SK-N-SH (cell line): ENCODE data around the gene SCN1B. TPM values are rescaled to one million over a fixed set of nuclear protein-coding genes. Genes with fewer than 3 reads are reported as not detected.

Experiments
- CTCF ChIA-PET: fragments of 300-600, 350-600 bp; formaldehyde crosslinking; extraction: SDS; loops from one replicate; lab custom pipeline; 2021; lab: Yijun Ruan, JAX
- POLR2A ChIA-PET: fragments of 350-600 bp; sonication (Branson Sonifier 250); formaldehyde crosslinking; extraction: SDS; loops from one replicate; lab custom pipeline; 2020; ENCODE audit warnings: antibody characterized with exemption, inconsistent platforms; lab: Yijun Ruan, JAX
- DNase-seq: peaks from one replicate; pipeline ENCODE4 v3.0.0; 2012
- H2AFZ ChIP-seq: fragments of 200-600 bp; sonication (generic); 2 replicates; pipeline ENCODE4 v1.8.1; 2016; ENCODE audit warnings: antibody characterized with exemption, mild to moderate bottlenecking, low read depth
- H3F3A ChIP-seq: fragments of 200-600 bp; sonication (generic); replicated peaks from 2 replicates; pipeline ENCODE3; 2016; ENCODE audit warnings: antibody characterized with exemption, mild to moderate bottlenecking; ENCODE audit not compliant: insufficient read depth
- H3K27ac ChIP-seq, 2 experiments: fragments of 200-500 bp in 1 of 2; fragments of 200-600 bp in 1 of 2; sonication (Bioruptor generic) in 1 of 2; sonication (generic), shearing (Covaris generic) in 1 of 2; 2 replicates each; pipeline versions ENCODE4 v1.5.1 to v1.6.1; 2014 to 2016; ENCODE audit warnings: low read depth in 2 of 2, inconsistent platforms in 1 of 2, low read length in 1 of 2, mild to moderate bottlenecking in 1 of 2, mixed read lengths in 1 of 2
- H3K27me3 ChIP-seq: fragments of 200-600 bp; sonication (generic), shearing (Covaris generic); 2 replicates; pipeline ENCODE4 v1.6.1; 2016; ENCODE audit warnings: mixed run types; ENCODE audit not compliant: insufficient read depth
- H3K36me3 ChIP-seq, 2 experiments: fragments of 200-500 bp in 1 of 2; fragments of 200-600 bp in 1 of 2; sonication (Bioruptor generic) in 1 of 2; sonication (generic) in 1 of 2; replicated peaks in 1 of 2; 2 replicates each; pipeline versions ENCODE3 to v1.5.1; 2014 to 2016; ENCODE audit warnings: low read length in 1 of 2, mild to moderate bottlenecking in 1 of 2; ENCODE audit not compliant: insufficient read depth in 2 of 2, control insufficient read depth in 1 of 2
- H3K4me1 ChIP-seq, 2 experiments: fragments of 200-500 bp in 1 of 2; fragments of 200-600 bp in 1 of 2; sonication (Bioruptor generic) in 1 of 2; sonication (generic), shearing (Covaris generic) in 1 of 2; 2 replicates each; pipeline versions ENCODE4 v1.5.1 to v1.6.1; 2014 to 2016; ENCODE audit warnings: low read depth in 1 of 2, low read length in 1 of 2, mixed run types in 1 of 2; ENCODE audit not compliant: insufficient read depth in 2 of 2, control insufficient read depth in 1 of 2
- H3K4me2 ChIP-seq: fragments of 200-600 bp; sonication (generic), shearing (Covaris generic); 2 replicates; pipeline ENCODE4 v1.6.1; 2017; ENCODE audit warnings: mixed run types
- H3K4me3 ChIP-seq, 2 experiments: fragments of 200-500 bp in 1 of 2; fragments of 200-600 bp in 1 of 2; sonication (Bioruptor generic) in 1 of 2; sonication (generic), shearing (Covaris generic) in 1 of 2; 2 replicates each; pipeline versions ENCODE4 v1.5.1 to v1.8.1; 2014 to 2016; ENCODE audit warnings: low read depth in 2 of 2, inconsistent platforms in 1 of 2, low read length in 1 of 2, mild to moderate bottlenecking in 1 of 2, mixed read lengths in 1 of 2, moderate library complexity in 1 of 2
- H3K79me2 ChIP-seq: fragments of 200-600 bp; sonication (generic); 2 replicates; pipeline ENCODE4 v1.8.1; 2017; ENCODE audit warnings: mild to moderate bottlenecking; ENCODE audit not compliant: insufficient read depth
- H3K9ac ChIP-seq: fragments of 200-600 bp; sonication (generic); 2 replicates; pipeline ENCODE4 v1.6.1; 2017; ENCODE audit warnings: mixed run types
- H3K9me2 ChIP-seq: fragments of 200-600 bp; sonication (generic); 2 replicates; pipeline ENCODE4 v1.6.1; 2017; ENCODE audit warnings: mixed run types
- H3K9me3 ChIP-seq: fragments of 200-600 bp; sonication (generic); 2 replicates; pipeline ENCODE4 v1.6.1; 2017; ENCODE audit warnings: mixed run types, mild to moderate bottlenecking, moderate library complexity
- H4K20me1 ChIP-seq: fragments of 200-600 bp; sonication (generic); 2 replicates; pipeline ENCODE4 v1.6.1; 2017; ENCODE audit warnings: mild to moderate bottlenecking, mixed run types; ENCODE audit not compliant: insufficient read depth
- CHD2 ChIP-seq: fragments of 150-350 bp; IDR thresholded peaks from 2 replicates; pipeline ENCODE4 v1.6.1; 2018; ENCODE audit warnings: low read length; ENCODE audit not compliant: partially characterized antibody
- FOXJ3 ChIP-seq: sonication (generic); formaldehyde crosslinking; IDR thresholded peaks from 2 replicates; pipeline ENCODE4 v1.5.1; 2020; ENCODE audit warnings: mild to moderate bottlenecking, missing genetic modification reagents
- FOXM1 ChIP-seq: IDR thresholded peaks from 2 replicates; pipeline ENCODE4 v1.4.0; 2012; ENCODE audit warnings: low read depth, mild to moderate bottlenecking
- GABPA ChIP-seq: IDR thresholded peaks from 2 replicates; pipeline ENCODE4 v1.4.0; 2012; ENCODE audit warnings: low read depth, mild to moderate bottlenecking
- GATA2 ChIP-seq: sonication (generic); formaldehyde crosslinking; IDR thresholded peaks from 2 replicates; pipeline ENCODE4 v1.5.0; 2020; ENCODE audit warnings: mild to moderate bottlenecking, missing genetic modification reagents
- MAX ChIP-seq: IDR thresholded peaks from 2 replicates; pipeline ENCODE4 v1.4.0; 2012; ENCODE audit warnings: low read depth
- MEF2A ChIP-seq: IDR thresholded peaks from 2 replicates; pipeline ENCODE4 v1.4.0; 2012; ENCODE audit warnings: low read depth, borderline replicate concordance
- NFIC ChIP-seq: IDR thresholded peaks from 2 replicates; pipeline ENCODE4 v1.4.0; 2012; ENCODE audit warnings: borderline replicate concordance
- POLR2AphosphoS5 ChIP-seq: IDR thresholded peaks from 2 replicates; pipeline ENCODE4 v1.6.1; 2012; ENCODE audit warnings: low read depth, low read length
- RCOR1 ChIP-seq: fragments of 150-350 bp; IDR thresholded peaks from 2 replicates; pipeline ENCODE4 v1.6.1; 2017; ENCODE audit warnings: antibody characterized with exemption, low read length
- REST ChIP-seq: IDR thresholded peaks from 2 replicates; pipeline ENCODE4 v1.6.1; 2012; ENCODE audit warnings: mild to moderate bottlenecking, low read depth, low read length, moderate library complexity
- RFX5 ChIP-seq: IDR thresholded peaks from 2 replicates; pipeline ENCODE4 v1.6.1; 2012; ENCODE audit warnings: mild to moderate bottlenecking, improper control_type of control experiment, low read length
- RXRA ChIP-seq: IDR thresholded peaks from 2 replicates; pipeline ENCODE4 v1.4.0; 2012; ENCODE audit warnings: low read depth, mild to moderate bottlenecking, borderline replicate concordance
- SIN3A ChIP-seq: IDR thresholded peaks from 2 replicates; pipeline ENCODE4 v1.6.1; 2012; ENCODE audit warnings: low read depth, mild to moderate bottlenecking, low read length, moderate library complexity, borderline replicate concordance
- YY1 ChIP-seq: IDR thresholded peaks from 2 replicates; pipeline ENCODE4 v1.4.0; 2012; ENCODE audit warnings: low read depth, mild to moderate bottlenecking
- ZBTB33 ChIP-seq: IDR thresholded peaks from 2 replicates; pipeline ENCODE4 v1.4.0; 2012; ENCODE audit warnings: low read depth, borderline replicate concordance
- WGBS: methylation state at CpG from one replicate; pipeline ENCODE4 v1.1.6; 2017; ENCODE audit warnings: low lambda C conversion rate; 5-methylcytosine and 5-hydroxymethylcytosine counted together
- polyA plus RNA-seq, 3 experiments: library from polyadenylated mRNA; depleted of rRNA; stranded (reverse); fragments of >200 nt; gene quantifications; 2 replicates each; pipeline ENCODE4 v1.2.3, GENCODE V29; 2012
- TF ChIP-seq, protein P1 (sequence below): IDR thresholded peaks from 2 replicates; pipeline ENCODE4 v1.4.0; 2012; ENCODE audit warnings: low read depth, borderline replicate concordance

SCN1B gene
- polyA plus RNA-seq, 1 of the 3 experiments (the other 2 are of a cell fraction), result 10.5 TPM

DNA sequence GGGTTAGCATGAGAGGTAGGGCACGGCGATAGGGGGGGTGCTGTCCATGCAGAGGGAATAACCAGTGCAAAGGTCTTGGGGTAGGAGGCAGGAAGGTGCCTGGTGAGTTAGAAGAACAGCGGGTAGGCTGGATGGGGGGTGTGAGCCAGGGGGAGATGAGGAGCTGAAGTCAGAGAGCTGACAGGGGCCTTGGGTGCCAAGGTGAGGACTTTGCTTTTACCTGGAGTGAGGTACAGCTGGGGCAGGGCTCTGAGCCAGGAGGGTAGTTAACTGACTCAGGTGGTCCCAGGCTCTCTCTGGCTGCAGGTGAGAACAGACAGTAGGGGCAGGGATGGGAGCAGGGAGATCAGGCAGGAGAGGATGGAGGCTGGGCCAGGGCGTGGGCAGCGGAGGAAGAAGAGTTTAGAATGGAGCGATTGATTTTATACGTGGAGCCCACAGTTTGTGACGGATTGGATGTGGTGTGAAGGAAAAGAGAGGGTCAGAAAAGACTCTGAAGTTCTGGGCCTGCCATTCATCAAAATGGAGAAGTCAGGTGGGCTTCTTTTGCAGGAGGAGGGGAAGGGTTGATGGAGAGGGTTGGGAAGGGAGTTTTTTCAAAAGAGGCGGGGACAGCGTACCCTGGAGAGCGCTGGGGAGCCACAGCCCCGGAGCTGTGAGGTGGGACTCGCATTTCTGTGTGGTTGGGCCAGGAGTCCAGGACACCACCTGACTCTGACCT lies 31.3 kb upstream of the SCN1B start:
- Histone ChIP-seq H4K20me1 (peaks cover 16% of the 10 kb centered on the region; the same call in 1 of the 2 replicates), H3K4me2 (peak overlapping the region; percentile 88), H3K9ac (peak overlapping the region; percentile 82), H3K9me2 (no peaks in the 10 kb centered on the region), H3K79me2 (peaks cover 49% of the 10 kb centered on the region), H3K36me3 (no peaks in the 10 kb centered on the region), H3K27me3 (no peaks in the 10 kb centered on the region), H3K4me3 (peak overlapping the region; percentile 68 to 79), H3K27ac (peak overlapping the region; percentile 86 to 91; a peak in 3 of 4 replicates), H2AFZ (peak overlapping the region; percentile 89), H3F3A (no peaks in the 10 kb centered on the region), H3K4me1 (peaks cover 7 to 16% of the 10 kb centered on the region in 2 experiments; a peak in 2 of 4 replicates), H3K9me3 (no peaks in the 10 kb centered on the region)
- CTCF ChIA-PET, result interaction anchor here (1.0 to 1.1 kb wide), 5 partner anchors 14 to 72 kb away, joined by 3 to 7 read pairs (median 3); partner anchors contain the start of gene ZNF30
- WGBS, result 77% methylated on average over 13 of the region's 13 CpGs
- TF ChIP-seq CHD2 (no peak), POLR2AphosphoS5 (no peak), RXRA (no peak), RCOR1 (no peak), MAX (no peak), GATA2 (CRISPR knock-in tag) (no peak), MEF2A (no peak), ZBTB33 (no peak), FOXM1 (no peak), GABPA (no peak), FOXJ3 (CRISPR knock-in tag) (no peak), NFIC (no peak), SIN3A (no peak), YY1 (no peak), REST (no peak), RFX5 (no peak)
- TF ChIP-seq, protein P1, sequence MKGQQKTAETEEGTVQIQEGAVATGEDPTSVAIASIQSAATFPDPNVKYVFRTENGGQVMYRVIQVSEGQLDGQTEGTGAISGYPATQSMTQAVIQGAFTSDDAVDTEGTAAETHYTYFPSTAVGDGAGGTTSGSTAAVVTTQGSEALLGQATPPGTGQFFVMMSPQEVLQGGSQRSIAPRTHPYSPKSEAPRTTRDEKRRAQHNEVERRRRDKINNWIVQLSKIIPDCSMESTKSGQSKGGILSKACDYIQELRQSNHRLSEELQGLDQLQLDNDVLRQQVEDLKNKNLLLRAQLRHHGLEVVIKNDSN, result no peak
- POLR2A ChIA-PET, result no interaction called here
- DNase-seq, result peak; percentile 64
